Hepatic stellate cell (primary cell): Measurements from ENCODE around the gene TUBGCP3.
"Not testable (repeated sequence)": the region's sequence is repeated elsewhere in the genome, so short reads cannot be mapped to it uniquely, and the experiment has no call there.

Source experiments
- DNase-seq: peaks from one replicate; pipeline ENCODE4 v3.0.0; 2011; ENCODE audit warnings: low spot score

The TUBGCP3 gene

GRCh38 chr13:112587764-112588489 is at the start of gene TUBGCP3:
TSS of gene TUBGCP3 (minus strand) at chr13:112588153. CDS start at chr13:112587980, 173 bp downstream.
- DNase-seq: peak; percentile 95

- DNase-seq: no peak
These were observed 49.3 kb upstream of the TUBGCP3 start for GRCh38 chr13:112637017-112637801.

- no peak for DNase-seq
These were observed 48.5 kb upstream of the TUBGCP3 start for GRCh38 chr13:112636401-112636975.

- no peak for DNase-seq
These were observed 47.4 kb upstream of the TUBGCP3 start for GRCh38 chr13:112635323-112635722.

- DNase-seq: no peak
These were observed 46.1 kb upstream of the TUBGCP3 start for GRCh38 chr13:112634102-112634501.

GRCh38 chr13:112630226-112630625 is 42.3 kb upstream of the TUBGCP3 start:
- not testable (repeated sequence) for DNase-seq

- no peak for DNase-seq
These were observed 41.2 kb upstream of the TUBGCP3 start for GRCh38 chr13:112629161-112629560.

GRCh38 chr13:112627613-112628012 is 39.7 kb upstream of the TUBGCP3 start:
- not testable (repeated sequence) for DNase-seq

GRCh38 chr13:112627161-112627560 is 39.2 kb upstream of the TUBGCP3 start:
- DNase-seq: no peak

- DNase-seq: no peak
These were observed 38.8 kb upstream of the TUBGCP3 start for GRCh38 chr13:112626761-112627160.

- no peak for DNase-seq
These were observed 38.2 kb upstream of the TUBGCP3 start for GRCh38 chr13:112626124-112626523.

GRCh38 chr13:112625698-112626097 is 37.7 kb upstream of the TUBGCP3 start:
- DNase-seq: no peak

GRCh38 chr13:112624602-112625430 is 36.9 kb upstream of the TUBGCP3 start:
- no peak for DNase-seq

- no peak for DNase-seq
These were observed 36.1 kb upstream of the TUBGCP3 start for GRCh38 chr13:112624040-112624439.

- no peak for DNase-seq
These were observed 35.2 kb upstream of the TUBGCP3 start for GRCh38 chr13:112623051-112623711.

- no peak for DNase-seq
These were observed 34.4 kb upstream of the TUBGCP3 start for GRCh38 chr13:112622375-112622774.

- DNase-seq: no peak
These were observed 32.0 kb upstream of the TUBGCP3 start for GRCh38 chr13:112619730-112620631.

- no peak for DNase-seq
These were observed 30.5 kb upstream of the TUBGCP3 start for GRCh38 chr13:112618501-112618900.

- DNase-seq: no peak
These were observed 29.9 kb upstream of the TUBGCP3 start for GRCh38 chr13:112617754-112618375.
